ENCODE measurements around the gene THSD8. TPM values are rescaled to one million over a fixed set of nuclear protein-coding genes. Genes with fewer than 3 reads are reported as not detected.
A peak's percentile ranks its signal among the peaks of the same experiment; 100 is the strongest.

The THSD8 gene
- total and polyA plus RNA-seq, 2 of the 8 experiments (the other 6 are each of a cell fraction or from before 2014, with no cell fraction given): 8.2 to 42.3 TPM

DNA sequence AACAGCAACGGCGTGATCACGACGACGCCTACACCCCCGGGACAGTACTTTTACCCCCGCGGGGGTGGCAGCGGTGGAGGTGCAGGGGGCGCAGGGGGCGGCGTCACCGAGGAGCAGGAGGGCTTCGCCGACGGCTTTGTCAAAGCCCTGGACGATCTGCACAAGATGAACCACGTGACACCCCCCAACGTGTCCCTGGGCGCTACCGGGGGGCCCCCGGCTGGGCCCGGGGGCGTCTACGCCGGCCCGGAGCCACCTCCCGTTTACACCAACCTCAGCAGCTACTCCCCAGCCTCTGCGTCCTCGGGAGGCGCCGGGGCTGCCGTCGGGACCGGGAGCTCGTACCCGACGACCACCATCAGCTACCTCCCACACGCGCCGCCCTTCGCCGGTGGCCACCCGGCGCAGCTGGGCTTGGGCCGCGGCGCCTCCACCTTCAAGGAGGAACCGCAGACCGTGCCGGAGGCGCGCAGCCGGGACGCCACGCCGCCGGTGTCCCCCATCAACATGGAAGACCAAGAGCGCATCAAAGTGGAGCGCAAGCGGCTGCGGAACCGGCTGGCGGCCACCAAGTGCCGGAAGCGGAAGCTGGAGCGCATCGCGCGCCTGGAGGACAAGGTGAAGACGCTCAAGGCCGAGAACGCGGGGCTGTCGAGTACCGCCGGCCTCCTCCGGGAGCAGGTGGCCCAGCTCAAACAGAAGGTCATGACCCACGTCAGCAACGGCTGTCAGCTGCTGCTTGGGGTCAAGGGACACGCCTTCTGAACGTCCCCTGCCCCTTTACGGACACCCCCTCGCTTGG is 9.6 kb upstream of the THSD8 start:
- Histone ChIP-seq H4K8ac (ENCODE audit: extremely low read depth, insufficient read depth, low read length) (peak overlapping the region; percentile 87), H2BK5ac (ENCODE audit: low read depth, low read length) (peak overlapping the region; percentile 78; the same call in 1 of the 2 replicates), H2AK5ac (ENCODE audit: low read depth, low read length) (no peak overlapping the region), H2AFZ (ENCODE audit: low read length) (no peak overlapping the region), H3K14ac (ENCODE audit: insufficient read length) (no peak overlapping the region), H3K36me3 (ENCODE audit: control insufficient read depth in 2 of 4, insufficient read depth in 4 of 4, low read length in 3 of 4) (no peaks in the 10 kb centered on the region; a peak in 1 of 8 replicates), H3K23me2 (ENCODE audit: low read depth, low read length) (peaks cover 29% of the 10 kb centered on the region), H3K4me3 (ENCODE audit: extremely low read depth in 1 of 4, insufficient read depth in 2 of 4, low read depth in 3 of 4, low read length in 4 of 4) (peak overlapping the region; percentile 46 to 71 (median 54)), H3K79me2 (ENCODE audit: control insufficient read depth in 1 of 2, insufficient read depth in 2 of 2, low read length in 2 of 2) (no peaks in the 10 kb centered on the region), H3K4me1 (replicated peaks in 1 of 4; ENCODE audit: control insufficient read depth in 3 of 4, insufficient read depth in 4 of 4, low read length in 3 of 4) (peaks cover 9 to 40% (median 26%) of the 10 kb centered on the region in 4 experiments), H2BK12ac (ENCODE audit: low read depth, low read length) (0 out of 2 replicates have a peak overlapping the region, but pooled peaks have one; percentile 68), H4K91ac (replicated peaks; ENCODE audit: insufficient read length, low read length) (peak overlapping the region; percentile 87), H2BK120ac (replicated peaks; ENCODE audit: low read depth, low read length) (no peak overlapping the region), H2BK15ac (ENCODE audit: low read length) (0 out of 2 replicates have a peak overlapping the region, but pooled peaks have one; percentile 61), H3K27me3 (replicated peaks in 1 of 4; ENCODE audit: control insufficient read depth in 3 of 4, extremely low read depth in 1 of 4, insufficient read depth in 3 of 4, low read length in 3 of 4) (peaks cover 0 to 18% (median 13%) of the 10 kb centered on the region in 4 experiments; a peak in 5 of 7 replicates), H3K4me2 (ENCODE audit: insufficient read depth in 1 of 2, low read depth in 2 of 2, low read length in 2 of 2) (peak overlapping the region; percentile 74 to 97), H2BK20ac (ENCODE audit: low read length) (no peak overlapping the region), H3K56ac (replicated peaks; ENCODE audit: insufficient read length, low read depth, low read length) (peak overlapping the region; percentile 65), H3K18ac (ENCODE audit: extremely low read depth, low read length) (peak overlapping the region; percentile 95), H3K9ac (replicated peaks in 1 of 4; ENCODE audit: extremely low read depth in 1 of 4, low read depth in 3 of 4, low read length in 3 of 4) (peak overlapping the region; percentile 45 to 63 (median 54)), H3K23ac (ENCODE audit: insufficient read length) (no peak overlapping the region), H3K27ac (ENCODE audit: low read depth, low read length) (no peak overlapping the region), H4K5ac (ENCODE audit: insufficient read length, low read depth, low read length) (no peak overlapping the region), H3K79me1 (ENCODE audit: low read depth, low read length) (no peaks in the 10 kb centered on the region), H3K9me3 (ENCODE audit: insufficient read depth in 2 of 2, low read depth in 1 of 2, low read length in 1 of 2) (no peaks in the 10 kb centered on the region), H4K20me1 (replicated peaks in 1 of 2; ENCODE audit: control insufficient read depth in 1 of 2, insufficient read depth in 2 of 2, low read length in 2 of 2) (no peaks in the 10 kb centered on the region), H3K4ac (replicated peaks; ENCODE audit: insufficient read length, low read depth, low read length) (peak overlapping the region; percentile 92)
- CTCF ChIA-PET (ENCODE audit: partially characterized antibody): interaction anchor here (0.9 to 17.9 kb wide), 9 partner anchors 10 to 123 kb away, joined by 3 to 288 read pairs (median 4); partner anchors contain the start of genes RNASEH2A and THSD8
- 2% methylated on average over 71 of the region's 84 CpGs; no CpG with 5 or more reads in 1 of the 2 experiments for WGBS, 2 experiments (ENCODE audit: extremely low coverage in 1 of 2, insufficient coverage in 1 of 2, insufficient read length in 1 of 2, insufficient replicate concordance in 2 of 2, low coverage in 1 of 2, low lambda C conversion rate in 2 of 2, missing lambda C conversion rate in 1 of 2)
- POLR2A ChIA-PET (ENCODE audit: partially characterized antibody): interaction anchor here (0.7 to 15.2 kb wide), 21 partner anchors 8 to 161 kb away, joined by 3 to 317 read pairs (median 5); partner anchors contain the start of genes DNASE2, GET3, HOOK2 and PRDX2
- DNase-seq (ENCODE audit: low read depth in 1 of 2, low spot score in 2 of 2) (peak in 1 of 2 experiments; percentile 84), FAIRE-seq (no peak)
- peak; percentile 36; the same call in 1 of the 2 replicates for TF ChIP-seq TBP (IDR thresholded peaks at IDR 0.05; ENCODE audit: low read depth, low read length)
- peak; percentile 82; the same call in 1 of the 2 replicates for TF ChIP-seq GABPA (IDR thresholded peaks at IDR 0.05; ENCODE audit: borderline replicate concordance, insufficient read depth, low read length)
- TF ChIP-seq SP1 (IDR thresholded peaks at IDR 0.05; ENCODE audit: low read depth, low read length): no peak
- peak; percentile 51 for TF ChIP-seq SAP30 (IDR thresholded peaks at IDR 0.05; ENCODE audit: insufficient read depth, insufficient replicate concordance, low read length)
- no peak for TF ChIP-seq CBX8 (IDR thresholded peaks at IDR 0.05; ENCODE audit: borderline replicate concordance, low read depth, low read length)
- TF ChIP-seq MAFK (IDR thresholded peaks at IDR 0.05; ENCODE audit: low read depth, low read length): no peak
- no peak for TF ChIP-seq TEAD4 (IDR thresholded peaks at IDR 0.05; ENCODE audit: low read depth, low read length)
- no peak for TF ChIP-seq JUN (IDR thresholded peaks at IDR 0.05; ENCODE audit: low read depth, low read length)
- no peak for TF ChIP-seq RFX5 (IDR thresholded peaks at IDR 0.05; ENCODE audit: borderline replicate concordance, low read depth, low read length)
- TF ChIP-seq GTF2F1 (IDR thresholded peaks at IDR 0.05; ENCODE audit: borderline replicate concordance, low read depth, low read length): no peak
- no peak for TF ChIP-seq CEBPB (IDR thresholded peaks at IDR 0.05; ENCODE audit: low read depth, low read length)

Measured in H1 (cell line).